ENCODE data around the gene CDKN1A.

Gene CDKN1A

DNA sequence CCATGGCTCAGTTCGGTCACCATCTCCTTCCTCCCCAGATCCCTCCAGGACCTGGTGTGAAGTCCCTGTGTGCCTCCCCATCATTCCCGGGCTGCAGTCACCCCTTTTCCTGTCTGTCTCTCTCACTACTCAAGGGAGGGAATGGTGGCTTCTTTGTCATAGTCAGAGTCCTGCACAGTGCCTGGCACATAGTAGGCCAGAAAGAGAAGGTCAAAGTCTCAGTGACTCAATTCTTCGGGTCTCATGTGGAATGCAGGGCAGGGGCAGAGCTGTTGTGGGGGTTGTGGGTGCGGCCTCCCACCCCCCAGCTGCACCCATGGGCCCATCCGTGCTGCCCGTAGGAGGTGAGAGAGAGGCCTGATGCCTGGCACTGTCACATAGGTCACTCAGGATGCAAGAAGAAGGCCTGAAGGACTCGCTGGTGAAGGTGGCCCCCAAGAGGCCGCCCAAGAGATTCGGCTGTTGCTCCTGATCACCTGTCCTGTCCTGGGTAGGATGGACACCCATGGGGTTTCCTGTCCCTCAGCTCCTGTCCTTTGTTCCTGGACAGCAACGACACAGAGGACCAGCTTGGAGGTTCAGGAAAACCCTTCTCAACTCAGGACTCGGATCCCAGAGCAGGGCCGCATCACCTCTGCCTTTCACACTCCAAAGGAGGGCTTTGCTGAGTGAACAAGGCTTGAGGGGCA, 53.3 kb downstream of the CDKN1A start:
- Histone ChIP-seq H3K9ac (ENCODE audit: low read length) (no peak overlapping the region), H2AFZ (ENCODE audit: low read length) (no peak overlapping the region), H3K4me3 (ENCODE audit: low read length) (no peak overlapping the region), H4K20me1 (ENCODE audit: insufficient read depth, low read length) (no peaks in the 10 kb centered on the region), H3K36me3 (replicated peaks; ENCODE audit: insufficient read depth, low read length) (no peaks in the 10 kb centered on the region), H3K9me2 (replicated peaks; ENCODE audit: insufficient read depth, low read length) (no peaks in the 10 kb centered on the region), H3K27me3 (replicated peaks; ENCODE audit: insufficient read depth, low read length) (no peaks in the 10 kb centered on the region), H3K4me2 (ENCODE audit: low read depth, low read length) (no peak overlapping the region), H3K27ac (ENCODE audit: low read length) (no peak overlapping the region), H3F3A (ENCODE audit: insufficient read depth, low read length) (no peaks in the 10 kb centered on the region; the same call in 1 of the 2 replicates), H3K79me2 (ENCODE audit: low read length) (no peaks in the 10 kb centered on the region), H3K9me3 (replicated peaks; ENCODE audit: insufficient read depth, low read length) (no peaks in the 10 kb centered on the region), H3K4me1 (ENCODE audit: low read length) (peaks cover 15% of the 10 kb centered on the region)
- TF ChIP-seq EZH2phosphoT487 (IDR thresholded peaks at IDR 0.05; ENCODE audit: low read length) = no peak
- TF ChIP-seq, protein P1, sequence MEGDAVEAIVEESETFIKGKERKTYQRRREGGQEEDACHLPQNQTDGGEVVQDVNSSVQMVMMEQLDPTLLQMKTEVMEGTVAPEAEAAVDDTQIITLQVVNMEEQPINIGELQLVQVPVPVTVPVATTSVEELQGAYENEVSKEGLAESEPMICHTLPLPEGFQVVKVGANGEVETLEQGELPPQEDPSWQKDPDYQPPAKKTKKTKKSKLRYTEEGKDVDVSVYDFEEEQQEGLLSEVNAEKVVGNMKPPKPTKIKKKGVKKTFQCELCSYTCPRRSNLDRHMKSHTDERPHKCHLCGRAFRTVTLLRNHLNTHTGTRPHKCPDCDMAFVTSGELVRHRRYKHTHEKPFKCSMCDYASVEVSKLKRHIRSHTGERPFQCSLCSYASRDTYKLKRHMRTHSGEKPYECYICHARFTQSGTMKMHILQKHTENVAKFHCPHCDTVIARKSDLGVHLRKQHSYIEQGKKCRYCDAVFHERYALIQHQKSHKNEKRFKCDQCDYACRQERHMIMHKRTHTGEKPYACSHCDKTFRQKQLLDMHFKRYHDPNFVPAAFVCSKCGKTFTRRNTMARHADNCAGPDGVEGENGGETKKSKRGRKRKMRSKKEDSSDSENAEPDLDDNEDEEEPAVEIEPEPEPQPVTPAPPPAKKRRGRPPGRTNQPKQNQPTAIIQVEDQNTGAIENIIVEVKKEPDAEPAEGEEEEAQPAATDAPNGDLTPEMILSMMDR (IDR thresholded peaks at IDR 0.05; ENCODE audit: low read length) = no peak
- TF ChIP-seq EZH2 (optimal IDR thresholded peaks at IDR 0.05; ENCODE audit: low read depth, low read length) = no peak
- no peak for DNase-seq

DNA sequence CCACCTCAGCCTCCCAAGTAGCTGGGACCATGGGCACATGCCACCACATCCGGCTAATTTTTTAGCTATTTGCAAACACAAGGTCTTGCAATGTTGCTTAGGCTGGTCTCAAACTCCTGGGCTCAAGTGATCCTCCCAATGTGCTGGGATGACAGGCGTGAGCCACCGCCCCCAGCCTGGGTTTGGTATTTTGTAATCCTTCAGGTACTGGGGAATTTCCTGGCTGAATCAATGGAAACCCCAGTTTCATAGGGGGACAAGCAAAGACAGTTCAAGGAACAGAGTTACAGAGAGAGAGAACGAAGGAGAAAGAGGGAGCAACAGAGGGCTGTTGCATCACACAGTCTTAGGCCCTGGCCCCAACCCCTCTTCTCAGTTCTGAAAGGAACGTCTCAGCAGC, 54.8 kb downstream of the CDKN1A start:
- Histone ChIP-seq H3K9ac (ENCODE audit: low read length) (no peak overlapping the region), H3K79me2 (ENCODE audit: low read length) (no peaks in the 10 kb centered on the region), H3F3A (ENCODE audit: insufficient read depth, low read length) (no peaks in the 10 kb centered on the region), H3K4me2 (ENCODE audit: low read depth, low read length) (no peak overlapping the region), H3K27ac (ENCODE audit: low read length) (no peak overlapping the region), H3K4me1 (ENCODE audit: low read length) (0 out of 2 replicates have a peak, but pooled peaks cover under 1% of the 10 kb centered on the region), H3K36me3 (replicated peaks; ENCODE audit: insufficient read depth, low read length) (no peaks in the 10 kb centered on the region), H3K4me3 (ENCODE audit: low read length) (no peak overlapping the region), H4K20me1 (ENCODE audit: insufficient read depth, low read length) (no peaks in the 10 kb centered on the region), H3K9me3 (replicated peaks; ENCODE audit: insufficient read depth, low read length) (no peaks in the 10 kb centered on the region), H2AFZ (ENCODE audit: low read length) (no peak overlapping the region), H3K27me3 (replicated peaks; ENCODE audit: insufficient read depth, low read length) (no peaks in the 10 kb centered on the region), H3K9me2 (replicated peaks; ENCODE audit: insufficient read depth, low read length) (no peaks in the 10 kb centered on the region)
- TF ChIP-seq, protein P1 (IDR thresholded peaks at IDR 0.05; ENCODE audit: low read length) = no peak
- TF ChIP-seq EZH2phosphoT487 (IDR thresholded peaks at IDR 0.05; ENCODE audit: low read length) (no peak), EZH2 (optimal IDR thresholded peaks at IDR 0.05; ENCODE audit: low read depth, low read length) (no peak)
- DNase-seq = no peak

DNA sequence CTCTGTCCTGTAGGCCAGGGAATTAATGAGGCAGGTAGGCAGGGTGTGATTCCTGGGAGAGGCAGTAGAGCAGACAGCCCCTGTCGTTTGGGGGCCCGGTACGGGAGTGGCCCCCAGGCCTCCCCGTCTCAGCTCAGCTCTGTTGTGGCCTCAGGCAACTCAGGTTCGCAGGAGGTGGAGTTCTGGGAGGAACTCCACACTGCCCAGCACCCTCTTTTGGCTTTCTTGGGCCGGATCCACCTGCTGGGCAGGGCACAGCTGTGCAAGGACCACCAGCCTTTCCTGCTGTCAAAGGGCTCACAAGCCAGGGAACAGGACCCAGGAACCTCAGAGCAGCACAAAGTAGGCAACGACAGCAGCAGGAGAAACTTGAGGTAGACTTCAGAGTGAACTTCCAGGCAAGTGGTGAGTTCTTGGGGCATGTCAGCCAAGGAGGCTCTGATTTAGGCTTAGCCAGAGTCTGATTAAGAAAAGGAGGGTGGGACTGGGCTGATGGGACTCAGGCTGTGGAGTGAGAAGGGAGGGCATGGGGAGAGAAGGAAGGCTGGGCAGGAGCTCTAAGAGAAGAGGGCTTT, 56.1 kb downstream of the CDKN1A start:
- Histone ChIP-seq H3K4me1 (ENCODE audit: low read length) (no peaks in the 10 kb centered on the region), H4K20me1 (ENCODE audit: insufficient read depth, low read length) (no peaks in the 10 kb centered on the region), H3K4me2 (ENCODE audit: low read depth, low read length) (no peak overlapping the region), H3K36me3 (replicated peaks; ENCODE audit: insufficient read depth, low read length) (no peaks in the 10 kb centered on the region), H3K9me3 (replicated peaks; ENCODE audit: insufficient read depth, low read length) (no peaks in the 10 kb centered on the region), H3K9ac (ENCODE audit: low read length) (no peak overlapping the region), H3K4me3 (ENCODE audit: low read length) (no peak overlapping the region), H3K79me2 (ENCODE audit: low read length) (no peaks in the 10 kb centered on the region), H3K9me2 (replicated peaks; ENCODE audit: insufficient read depth, low read length) (no peaks in the 10 kb centered on the region), H3K27ac (ENCODE audit: low read length) (no peak overlapping the region), H2AFZ (ENCODE audit: low read length) (no peak overlapping the region), H3K27me3 (replicated peaks; ENCODE audit: insufficient read depth, low read length) (no peaks in the 10 kb centered on the region), H3F3A (ENCODE audit: insufficient read depth, low read length) (no peaks in the 10 kb centered on the region)
- no peak for DNase-seq
- TF ChIP-seq EZH2 (optimal IDR thresholded peaks at IDR 0.05; ENCODE audit: low read depth, low read length) = no peak
- no peak for TF ChIP-seq EZH2phosphoT487 (IDR thresholded peaks at IDR 0.05; ENCODE audit: low read length)
- TF ChIP-seq, protein P1 (IDR thresholded peaks at IDR 0.05; ENCODE audit: low read length) = no peak

Measured in MM.1S (cell line).